ENCODE data around the gene MAP3K9.
A peak's percentile ranks its signal among the peaks of the same experiment; 100 is the strongest.
"Not testable (repeated sequence)": the region's sequence is repeated elsewhere in the genome, so short reads cannot be mapped to it uniquely, and the experiment has no call there.

Gene MAP3K9

DNA sequence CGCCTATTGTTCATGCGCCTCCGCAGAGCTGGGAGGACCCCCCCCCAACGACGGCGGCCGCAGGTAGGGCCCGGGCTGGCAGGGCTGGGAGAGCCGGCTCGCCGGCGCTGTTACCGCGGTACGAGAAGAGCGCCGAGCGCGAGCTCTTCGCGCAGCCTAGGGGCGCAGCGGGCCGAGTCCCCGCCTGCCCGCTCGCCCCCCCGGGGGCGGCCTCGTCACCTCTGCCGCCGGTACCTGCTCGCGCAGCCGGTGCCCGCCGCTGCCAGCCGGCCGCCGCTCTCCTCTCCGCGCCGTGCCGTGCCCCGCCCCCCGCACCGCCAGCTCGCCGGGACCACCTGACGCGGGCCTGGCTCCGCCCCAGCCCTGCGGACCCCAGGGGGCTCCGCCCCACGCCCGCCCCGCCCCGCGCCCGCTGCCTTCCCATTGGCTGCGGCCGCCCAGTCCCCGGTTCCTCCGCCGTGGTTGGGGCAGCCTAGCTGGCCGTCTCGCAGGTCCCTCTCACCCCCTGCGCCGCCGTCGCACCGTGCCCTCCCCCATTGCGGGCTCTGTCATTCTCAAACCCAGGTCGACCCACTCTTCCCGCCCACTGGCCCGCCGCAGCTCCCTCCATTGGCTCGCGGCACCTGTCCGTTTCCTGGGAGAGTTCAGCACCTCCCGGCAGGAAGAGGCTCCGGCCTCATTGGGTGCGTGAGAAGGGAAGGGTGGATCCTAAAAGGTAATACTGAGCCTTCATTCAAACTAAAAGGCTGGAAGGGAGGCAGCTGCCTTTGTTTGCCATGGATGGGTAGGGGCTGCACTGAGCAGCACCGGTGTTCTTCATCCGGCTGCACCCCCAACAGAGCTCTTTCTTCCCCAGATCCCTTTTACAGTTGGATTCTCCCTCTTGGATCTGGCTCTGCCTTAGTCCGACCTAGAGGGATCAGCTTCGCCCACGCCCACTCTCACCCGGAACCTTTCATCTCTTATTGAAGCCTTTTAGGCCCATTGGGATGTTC lies at the start of gene MAP3K9:
MAP3K9 (minus strand) TSS at position 289 of the 995 bp plus-strand sequence. CDS start 342 bp downstream, outside the sequence.
- DNase-seq: peak; percentile 100

DNA sequence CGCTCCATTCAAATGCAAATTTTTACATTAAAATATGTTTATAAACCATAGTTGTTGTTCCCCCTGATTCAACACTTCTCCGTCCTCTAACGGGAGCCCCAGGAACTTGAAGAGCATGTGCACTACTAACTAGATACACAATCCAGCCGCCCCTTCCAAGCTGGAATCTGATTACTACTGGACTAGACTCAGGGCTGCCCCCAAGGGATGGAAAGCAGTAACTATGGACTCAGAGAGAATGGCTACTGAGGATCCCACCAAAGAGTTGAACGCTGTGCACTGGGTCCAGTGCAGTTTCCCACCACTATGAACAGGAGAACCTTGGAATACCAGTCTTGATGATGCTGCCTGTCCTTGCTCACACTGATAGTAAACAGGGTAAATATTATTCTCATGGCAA lies 49.3 kb upstream of the MAP3K9 start:
- no peak for DNase-seq

DNA sequence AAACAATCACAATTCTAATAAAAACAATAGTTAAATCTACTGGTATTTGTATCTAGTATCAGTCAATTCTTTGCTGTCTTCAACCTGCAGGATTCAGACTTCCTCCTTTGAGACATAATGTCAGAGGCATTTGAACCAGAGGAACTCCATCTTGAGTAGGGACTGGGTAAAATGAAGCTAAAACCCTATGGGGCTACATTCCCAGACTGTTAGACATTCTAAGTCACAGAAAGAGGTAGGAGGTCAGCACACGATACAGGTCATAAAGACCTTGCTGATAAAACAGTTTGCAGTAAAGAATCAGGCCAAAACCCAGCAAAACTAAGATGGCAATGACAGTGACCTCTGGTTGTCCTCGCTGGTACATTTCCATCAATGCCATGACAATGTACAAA lies 48.2 kb upstream of the MAP3K9 start:
- DNase-seq: no peak

DNA sequence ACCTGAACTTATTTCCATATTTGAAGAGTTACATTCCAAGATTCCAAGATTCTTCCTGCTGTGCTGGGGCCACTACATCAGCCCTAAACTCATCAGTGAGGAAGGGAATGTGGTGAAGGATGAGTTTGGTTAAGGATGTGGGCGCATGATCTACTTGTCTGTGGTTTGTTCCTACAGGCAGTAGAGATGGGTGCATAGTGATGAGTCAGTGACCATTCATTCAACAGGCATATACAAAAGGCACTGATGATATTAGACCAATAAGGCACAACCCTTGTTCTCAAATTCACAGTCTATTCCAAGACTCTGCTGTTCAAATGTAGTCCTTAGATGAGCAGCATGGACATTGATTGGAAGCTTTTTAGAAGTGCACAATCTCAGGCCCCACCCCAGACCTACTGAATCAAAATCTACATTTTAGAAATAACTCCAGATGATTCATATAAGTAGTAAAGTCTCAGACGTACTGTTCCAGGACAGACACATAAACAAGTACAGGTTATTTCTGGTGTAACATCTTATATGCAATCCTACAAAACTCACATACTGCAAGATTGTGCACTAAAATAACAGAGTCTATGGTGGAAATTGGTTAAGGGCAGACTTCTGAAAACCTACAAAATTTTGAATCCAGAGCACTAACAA lies 47.7 kb upstream of the MAP3K9 start:
- no peak for DNase-seq

DNA sequence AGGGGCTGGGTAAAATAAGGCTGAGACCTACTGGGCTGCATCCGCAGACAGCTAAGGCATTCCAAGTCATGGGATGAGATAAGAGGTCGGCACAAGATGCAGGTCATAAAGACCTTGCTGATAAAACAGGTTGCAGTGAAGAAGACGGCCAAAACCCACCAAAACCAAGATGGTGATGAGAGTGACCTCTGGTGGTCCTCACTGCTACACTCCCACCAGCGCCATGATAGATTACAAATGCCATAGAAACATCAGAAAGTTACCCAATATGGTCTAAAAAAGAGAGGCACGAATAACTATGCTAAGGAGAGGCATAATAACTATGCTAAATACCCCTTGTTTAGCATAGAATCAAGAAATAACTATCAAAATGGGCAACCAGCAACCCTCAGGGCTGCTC lies 46.2 kb upstream of the MAP3K9 start:
- DNase-seq: no peak

DNA sequence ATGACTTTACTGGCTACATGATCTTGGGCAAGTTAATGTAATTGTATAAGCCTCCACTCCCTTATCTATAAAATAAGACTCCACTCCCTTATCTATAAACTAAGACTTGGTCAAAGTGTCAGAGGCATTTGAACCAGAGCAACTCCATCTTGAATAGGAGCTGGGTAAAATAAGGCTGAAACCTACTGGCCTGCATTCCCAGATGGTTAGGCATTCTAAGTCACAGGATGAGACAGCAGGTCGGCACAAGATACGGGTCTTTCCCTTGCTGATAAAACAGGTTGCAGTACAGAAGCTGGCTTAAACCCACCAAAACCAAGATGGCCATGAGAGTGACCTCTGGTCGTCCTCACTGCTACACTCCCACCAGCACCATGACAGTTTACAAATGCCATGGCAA lies 44.3 kb upstream of the MAP3K9 start:
- DNase-seq: not testable (repeated sequence)

DNA sequence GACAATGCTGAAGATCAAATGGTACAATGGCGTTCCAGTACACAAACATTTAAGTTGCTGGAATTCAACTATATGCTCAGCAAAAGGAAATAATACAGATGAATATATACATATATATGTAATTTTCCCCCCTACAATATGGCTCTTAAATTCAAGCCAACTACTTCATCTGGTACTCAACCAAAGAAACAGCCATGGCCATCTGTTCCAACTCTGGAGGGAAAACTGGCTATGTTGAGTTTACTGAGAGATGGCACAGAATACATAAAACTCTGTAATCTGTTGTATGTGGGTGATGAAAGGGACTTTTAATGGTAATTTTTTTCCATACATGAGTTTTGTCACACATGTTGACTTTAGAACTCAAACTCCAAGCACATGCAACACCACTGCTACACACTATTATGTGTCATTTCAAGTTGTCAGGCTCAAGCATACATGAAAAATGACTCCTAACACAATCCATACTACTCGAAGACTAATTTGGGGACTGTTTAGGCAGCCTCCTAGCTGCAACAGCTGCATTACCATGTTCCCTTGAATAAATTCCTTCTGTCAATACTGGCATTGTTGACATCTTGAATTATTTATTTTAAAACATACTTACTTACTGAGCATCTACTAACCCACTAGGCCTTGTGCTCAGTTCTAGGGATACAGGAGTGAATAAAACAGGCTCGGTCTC lies 38.2 kb upstream of the MAP3K9 start:
- no peak for DNase-seq

DNA sequence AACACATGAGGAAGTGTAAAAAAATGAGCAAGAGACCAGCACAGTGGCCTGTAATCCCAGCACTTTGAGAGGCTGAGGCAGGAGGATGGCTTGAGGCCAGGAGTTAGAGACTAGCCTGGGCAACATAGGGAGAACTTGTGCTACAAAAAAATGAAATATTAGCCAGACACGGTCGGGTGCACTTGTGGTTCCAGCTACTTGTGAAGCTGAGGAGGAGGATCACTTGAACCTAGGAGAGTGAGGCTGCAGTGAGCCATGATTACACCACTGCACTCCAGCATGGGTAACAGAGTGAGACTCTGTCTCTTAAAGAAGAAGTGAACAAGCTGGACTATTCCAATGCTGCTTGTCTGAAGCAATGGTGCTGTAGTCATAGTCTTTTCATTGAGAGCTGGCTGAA lies 36.3 kb upstream of the MAP3K9 start:
- DNase-seq: no peak

DNA sequence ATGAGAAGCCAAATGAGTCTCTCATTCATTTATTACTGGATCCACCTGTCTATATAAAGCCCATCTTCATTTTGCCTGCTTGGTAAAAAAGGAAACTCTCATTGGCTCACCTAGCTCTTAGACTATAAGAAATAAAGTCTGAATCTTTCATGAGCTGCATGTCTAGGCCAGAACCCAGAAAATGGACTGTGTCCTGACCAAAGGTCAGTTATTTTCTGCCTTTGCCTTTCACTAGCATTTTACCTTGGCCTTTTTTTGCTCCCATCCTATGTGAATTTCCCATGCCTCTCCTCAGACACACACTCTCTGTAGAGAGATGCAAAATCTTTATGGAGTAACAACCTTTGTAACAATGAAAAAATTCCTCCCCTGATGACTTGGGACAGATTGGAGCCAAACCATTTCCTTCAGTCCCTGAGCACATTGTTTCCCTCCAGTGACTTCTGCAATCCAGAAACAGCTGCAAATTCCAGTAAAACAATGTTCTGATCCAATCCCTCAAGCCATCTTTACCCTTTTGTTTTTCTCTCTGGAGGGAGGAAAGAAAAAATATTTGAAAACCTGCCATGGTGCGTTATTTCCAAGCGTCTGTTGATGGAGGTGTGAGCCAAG lies 33.6 kb upstream of the MAP3K9 start:
- DNase-seq: no peak

DNA sequence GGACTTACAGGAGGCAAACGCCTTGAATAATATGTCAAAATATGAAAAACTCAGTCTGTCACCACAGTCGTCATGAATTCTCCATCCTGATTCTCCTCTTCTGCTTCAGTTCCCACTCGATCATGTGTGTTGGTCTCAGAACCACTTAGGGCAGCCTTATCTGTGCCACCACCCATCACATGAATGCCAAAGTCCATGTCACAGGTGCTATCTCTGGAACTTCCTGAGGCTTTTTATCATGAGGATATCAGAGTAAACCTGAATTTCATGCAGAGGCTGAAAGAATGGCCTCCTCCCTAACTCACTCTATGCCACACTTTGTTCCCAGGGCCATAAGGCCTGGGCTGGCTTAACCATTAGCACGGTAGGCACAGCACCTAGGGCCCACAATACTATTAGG lies 28.8 kb upstream of the MAP3K9 start:
- DNase-seq: no peak

DNA sequence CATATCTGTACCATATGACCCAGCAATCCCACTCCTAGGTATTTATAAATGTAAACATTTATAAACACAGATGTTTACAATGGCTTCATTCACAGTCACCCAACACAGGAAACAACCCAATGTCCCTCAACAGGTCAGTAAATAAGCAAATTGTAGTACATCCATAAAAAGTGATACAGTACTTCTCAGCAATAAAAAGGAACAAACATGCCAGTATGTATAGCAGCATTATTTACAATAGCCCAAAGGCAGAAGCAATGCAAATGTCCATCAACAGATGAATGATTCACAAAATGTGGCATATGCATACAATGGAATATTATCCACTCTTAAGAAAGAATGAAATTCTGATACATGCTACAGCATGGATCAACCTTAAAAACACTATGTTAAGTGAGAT lies 27.6 kb upstream of the MAP3K9 start:
- no peak for DNase-seq

DNA sequence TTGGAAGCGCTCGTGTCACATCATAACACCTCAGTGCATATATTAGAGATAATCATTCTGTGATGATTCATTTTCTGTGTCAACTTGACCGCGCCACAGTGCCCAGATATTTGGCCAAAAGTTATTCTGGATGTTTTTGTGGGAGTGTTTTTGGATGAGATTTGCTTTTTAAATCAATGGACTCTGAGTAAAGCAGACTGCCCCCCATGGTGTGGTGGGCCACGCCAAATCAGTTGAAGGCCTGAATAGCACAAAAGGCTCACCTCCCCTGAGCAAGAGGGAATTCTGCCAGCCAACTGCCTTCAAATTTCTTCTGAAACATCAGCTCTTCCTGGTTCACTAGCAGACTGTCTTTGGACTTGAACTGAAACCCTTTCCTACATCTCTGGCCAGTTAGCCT lies 24.6 kb upstream of the MAP3K9 start:
- no peak for DNase-seq

DNA sequence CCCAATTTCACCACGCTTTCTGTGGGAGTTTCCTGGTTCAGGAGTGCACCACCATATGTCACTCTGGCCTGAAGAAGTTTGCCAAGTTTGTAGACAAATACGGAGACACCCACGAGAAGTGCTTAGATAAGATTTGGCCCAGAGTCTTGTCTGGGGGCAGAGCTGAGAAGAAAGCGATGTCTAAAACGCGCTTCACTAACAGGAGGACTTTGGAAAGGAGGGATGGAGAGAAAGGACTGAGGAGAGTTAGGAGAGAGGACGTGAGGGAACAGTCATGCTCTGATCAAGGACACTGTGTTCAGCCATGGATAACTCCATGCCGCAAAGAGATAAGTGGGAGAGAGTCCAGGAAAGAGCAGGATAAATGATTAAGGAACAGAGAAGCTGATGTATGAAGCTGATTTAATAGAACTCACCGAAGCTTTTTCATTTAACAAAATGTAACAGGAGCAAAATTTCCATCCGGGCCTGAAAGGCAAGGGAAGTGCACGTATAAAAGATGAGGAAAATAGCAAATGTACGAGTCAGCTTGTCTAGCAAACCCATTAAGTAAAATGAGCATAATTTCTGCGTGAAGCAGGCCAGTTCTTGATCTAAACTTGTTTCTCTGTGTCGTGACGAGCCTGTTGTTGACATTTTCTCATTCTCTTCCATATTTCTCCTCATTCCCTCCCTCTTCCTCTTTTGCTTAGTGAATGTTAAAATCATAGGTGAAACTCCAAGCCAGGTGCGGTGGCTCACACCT lies 23.4 kb upstream of the MAP3K9 start:
- no peak for DNase-seq

DNA sequence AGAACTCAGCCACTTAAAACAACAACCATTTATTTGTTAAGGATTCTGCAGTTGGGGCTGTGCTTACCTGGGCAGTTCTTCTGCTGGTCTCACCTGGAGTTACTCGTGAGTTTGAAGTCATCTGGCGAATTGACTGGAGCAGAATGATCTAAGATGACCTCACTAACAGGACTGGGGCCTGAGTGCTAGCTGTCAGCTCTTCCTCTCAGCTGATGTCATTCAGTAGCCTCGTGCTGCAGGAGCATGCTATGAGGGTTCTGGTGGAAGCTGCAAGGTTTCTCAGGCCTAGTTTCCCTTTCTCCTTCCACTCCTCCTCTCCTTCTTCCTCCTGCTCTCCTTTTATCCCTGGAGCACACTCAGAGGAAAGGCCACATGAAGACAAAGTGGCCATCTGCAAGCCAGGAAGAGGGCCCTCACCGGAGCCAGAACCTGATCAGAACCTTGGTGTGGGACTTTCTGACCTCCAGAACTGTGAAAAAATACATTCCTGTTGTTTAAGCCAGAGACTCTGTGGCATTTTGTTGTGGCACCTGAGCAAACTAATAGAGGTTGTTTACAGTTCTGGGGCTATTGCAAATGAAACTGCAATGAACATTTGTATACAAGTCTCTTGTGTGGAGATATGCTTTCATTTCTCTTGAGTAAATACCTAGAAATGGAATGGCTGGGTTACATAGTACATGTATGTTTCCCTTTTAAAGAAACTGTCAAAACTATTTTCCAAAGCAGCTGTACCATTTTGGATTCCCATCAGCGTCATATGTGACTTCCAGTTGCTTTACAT lies 21.9 kb upstream of the MAP3K9 start:
- no peak for DNase-seq

DNA sequence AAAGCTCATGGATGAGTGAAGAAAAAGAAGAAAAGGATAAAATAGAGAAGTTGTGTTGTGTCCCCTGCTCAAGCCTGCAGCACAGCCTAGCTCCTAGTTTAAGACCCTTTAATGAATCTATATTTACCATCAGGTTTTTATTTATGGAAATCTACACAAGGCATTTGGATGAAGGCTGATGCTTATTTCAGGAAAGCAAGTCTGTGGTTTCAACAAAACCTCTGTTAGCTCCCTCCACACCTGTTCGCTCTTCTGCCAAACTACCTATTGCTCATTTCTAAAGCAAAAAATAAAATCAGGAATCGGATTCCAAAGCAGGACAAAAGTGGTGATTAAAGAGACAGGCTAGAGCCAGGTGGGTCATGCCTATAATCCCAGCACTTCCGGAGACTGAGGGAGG lies 18.9 kb upstream of the MAP3K9 start:
- no peak for DNase-seq

DNA sequence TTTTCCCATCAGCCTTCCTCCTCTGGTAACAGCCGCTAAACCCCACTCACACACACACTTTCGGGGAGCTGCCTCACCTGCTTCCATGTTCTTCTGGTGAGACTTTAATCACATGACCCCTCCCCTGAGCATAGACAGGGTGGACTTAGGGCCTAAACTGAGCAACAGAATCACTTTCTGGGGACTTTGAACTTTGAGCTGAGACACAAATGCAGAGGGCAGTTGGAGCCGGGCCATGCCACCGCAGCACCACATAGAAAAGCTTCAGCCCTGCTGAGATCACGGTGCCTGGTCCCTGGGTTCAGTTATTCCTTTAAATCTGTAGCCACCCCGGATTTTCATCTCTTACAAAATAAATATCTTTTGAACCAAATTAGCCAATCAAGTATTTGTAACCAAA lies 18.4 kb upstream of the MAP3K9 start:
- DNase-seq: no peak

DNA sequence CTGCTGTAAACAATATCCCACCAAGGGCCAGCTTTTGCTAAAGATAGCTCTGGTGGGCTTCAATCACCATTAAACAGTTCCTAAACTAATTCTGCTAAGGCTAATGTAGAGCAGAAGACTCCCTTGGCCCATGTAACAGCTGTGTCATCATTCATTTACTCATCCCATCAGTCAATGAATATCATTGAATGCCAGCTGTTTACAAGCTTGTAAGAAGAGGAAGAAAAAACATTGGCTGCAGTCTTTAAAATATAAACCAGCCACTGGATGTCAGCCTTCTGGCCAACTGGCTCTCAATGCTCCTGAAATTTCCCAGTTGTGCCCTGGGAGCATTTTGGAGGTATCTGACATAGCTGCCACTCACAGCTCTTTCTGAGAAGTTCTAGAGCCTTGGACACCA lies 18.0 kb upstream of the MAP3K9 start:
- no peak for DNase-seq

DNA sequence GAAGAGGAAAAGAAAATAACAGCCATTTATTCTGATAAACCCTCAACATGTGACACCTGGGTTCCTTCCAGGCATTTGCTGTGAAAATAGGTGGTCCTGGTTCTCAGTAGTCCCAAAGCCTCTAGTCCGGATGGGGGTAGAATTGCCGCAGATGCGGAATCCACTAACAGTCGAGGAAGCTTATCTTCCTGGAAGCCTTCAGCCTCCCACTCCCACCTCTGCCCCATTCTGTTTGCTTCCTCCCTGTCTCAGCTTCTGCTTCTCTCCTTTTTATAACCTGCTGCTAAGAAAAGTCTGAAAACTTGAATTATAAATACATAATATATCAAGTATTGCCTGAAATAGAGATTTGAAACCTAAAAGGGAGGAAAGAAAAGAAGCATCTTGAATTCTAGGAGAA lies 14.0 kb upstream of the MAP3K9 start:
- no peak for DNase-seq

DNA sequence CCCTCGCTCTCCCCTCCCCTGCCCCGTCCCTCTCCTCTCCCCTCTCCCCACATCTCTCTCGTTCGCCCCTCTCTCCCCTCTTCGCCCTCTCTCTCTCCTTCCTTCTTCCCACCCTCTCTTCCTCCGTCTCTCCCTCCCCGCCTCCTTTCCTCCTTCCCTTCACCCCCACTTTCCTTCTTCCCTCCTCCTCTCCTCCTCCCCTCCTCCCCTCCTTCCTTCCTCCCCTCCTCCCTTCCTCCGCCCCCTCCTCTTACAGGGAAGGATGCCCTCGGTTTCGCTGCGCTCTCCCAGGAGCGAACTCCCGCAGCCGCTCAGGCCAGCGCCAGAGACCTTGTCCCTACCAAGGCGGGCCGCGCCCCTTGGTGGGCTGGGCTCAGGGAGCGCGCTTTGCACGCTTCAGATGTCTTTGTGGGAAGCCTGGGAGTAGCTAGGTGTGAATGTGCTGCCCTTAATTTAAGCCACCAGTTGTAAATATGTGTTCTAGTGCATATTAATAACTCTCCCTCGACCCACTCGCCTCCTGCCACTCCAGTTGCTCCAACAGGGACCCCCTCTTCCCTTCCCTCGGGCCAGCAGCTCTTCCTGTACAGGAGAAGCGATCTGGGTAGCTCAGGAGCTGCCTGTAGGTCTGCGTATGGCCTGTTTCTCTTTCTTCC lies 13.3 kb upstream of the MAP3K9 start:
- no peak for DNase-seq

DNA sequence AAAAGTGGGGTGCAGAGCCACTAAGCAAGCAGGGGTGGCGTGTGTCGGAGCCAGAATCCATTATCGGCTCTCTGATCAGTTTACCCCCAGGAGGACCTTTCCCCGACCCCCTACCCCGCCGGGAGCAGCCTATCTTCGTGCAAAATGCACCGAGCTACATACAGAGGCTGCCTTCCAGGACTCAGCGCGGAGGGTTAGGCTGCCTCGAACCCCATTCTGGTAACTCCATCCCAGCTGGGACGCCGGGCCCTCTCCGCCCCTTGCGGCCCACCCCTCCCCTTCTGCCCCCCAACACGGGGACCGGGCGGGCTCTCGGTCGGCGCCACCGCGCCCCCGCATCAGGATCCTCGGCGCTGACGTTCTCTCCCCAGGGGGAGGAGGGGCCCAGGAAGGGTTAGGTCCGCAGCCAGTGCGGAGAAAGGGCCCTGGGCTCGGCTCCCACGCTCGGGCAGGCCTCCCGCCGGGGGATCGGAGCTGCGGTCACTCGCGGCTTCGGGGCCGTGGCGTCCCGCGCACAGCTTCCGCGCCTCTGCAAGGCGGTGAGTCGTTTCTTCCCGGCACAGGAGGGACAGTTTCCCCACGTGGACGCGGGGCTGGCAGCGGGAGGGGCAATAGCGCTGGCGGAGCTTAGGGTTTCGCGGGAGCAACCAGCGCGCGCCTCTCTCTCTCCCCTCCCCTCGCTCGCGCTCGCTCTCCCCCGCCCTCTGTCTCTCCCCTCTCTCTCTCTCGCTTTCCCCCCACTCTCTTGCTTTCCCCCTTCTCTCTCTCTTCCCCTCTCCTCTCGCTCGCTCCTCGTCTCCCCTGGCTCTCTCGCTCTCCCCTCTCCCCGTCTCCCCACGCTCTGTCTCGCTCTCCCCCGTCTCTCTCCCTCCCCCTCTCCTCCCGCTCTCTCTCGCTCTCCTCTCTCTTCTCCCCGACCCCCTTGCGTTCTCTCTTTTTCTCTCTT lies 12.5 kb upstream of the MAP3K9 start:
- DNase-seq: no peak
